Endothelial cell of umbilical vein (primary cell): Measurements from ENCODE around the gene CAMTA1.

ENCODE experiments used
- POLR2A ChIP-seq: IDR thresholded peaks from 2 replicates; pipeline ENCODE4 v1.6.1; 2012; ENCODE audit warnings: low read depth, mild to moderate bottlenecking, control low read depth, low read length
- TF ChIP-seq, protein P1 (sequence below), 2 donors: IDR thresholded peaks; 1 replicate in 1 of 2; 2 replicates in 1 of 2; pipeline ENCODE4 v1.5.1; 2011; ENCODE audit warnings: low read length in 2 of 2, mild to moderate bottlenecking in 2 of 2, moderate library complexity in 2 of 2, control low read depth in 1 of 2, inconsistent platforms in 1 of 2, low read depth in 1 of 2; ENCODE audit not compliant: insufficient read depth in 1 of 2; ENCODE audit errors: extremely low read depth in 1 of 2

- no peak for TF ChIP-seq POLR2A
- TF ChIP-seq, protein P1, sequence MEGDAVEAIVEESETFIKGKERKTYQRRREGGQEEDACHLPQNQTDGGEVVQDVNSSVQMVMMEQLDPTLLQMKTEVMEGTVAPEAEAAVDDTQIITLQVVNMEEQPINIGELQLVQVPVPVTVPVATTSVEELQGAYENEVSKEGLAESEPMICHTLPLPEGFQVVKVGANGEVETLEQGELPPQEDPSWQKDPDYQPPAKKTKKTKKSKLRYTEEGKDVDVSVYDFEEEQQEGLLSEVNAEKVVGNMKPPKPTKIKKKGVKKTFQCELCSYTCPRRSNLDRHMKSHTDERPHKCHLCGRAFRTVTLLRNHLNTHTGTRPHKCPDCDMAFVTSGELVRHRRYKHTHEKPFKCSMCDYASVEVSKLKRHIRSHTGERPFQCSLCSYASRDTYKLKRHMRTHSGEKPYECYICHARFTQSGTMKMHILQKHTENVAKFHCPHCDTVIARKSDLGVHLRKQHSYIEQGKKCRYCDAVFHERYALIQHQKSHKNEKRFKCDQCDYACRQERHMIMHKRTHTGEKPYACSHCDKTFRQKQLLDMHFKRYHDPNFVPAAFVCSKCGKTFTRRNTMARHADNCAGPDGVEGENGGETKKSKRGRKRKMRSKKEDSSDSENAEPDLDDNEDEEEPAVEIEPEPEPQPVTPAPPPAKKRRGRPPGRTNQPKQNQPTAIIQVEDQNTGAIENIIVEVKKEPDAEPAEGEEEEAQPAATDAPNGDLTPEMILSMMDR (IDR thresholded peaks at IDR 0.05; ENCODE audit: extremely low read depth in 1 of 2, insufficient read depth in 1 of 2, low read depth in 1 of 2, low read length in 2 of 2), result no peak
Measured at GRCh38 chr1:6822530-6823359, 37.5 kb downstream of the CAMTA1 start.
